ENCODE results near the gene VMO1. TPM values are rescaled to one million over a fixed set of nuclear protein-coding genes. Genes with fewer than 3 reads are reported as not detected.

VMO1 gene
- total RNA-seq, 1 donor from 2014 or later: 0.75 TPM

- Histone ChIP-seq H3K27ac (ENCODE audit: low read depth, low read length) (no peak overlapping the region), H3K36me3 (ENCODE audit: insufficient read depth, low read length) (no peaks in the 10 kb centered on the region), H3K79me2 (ENCODE audit: insufficient read depth, low read length) (no peaks in the 10 kb centered on the region), H3K4me1 (ENCODE audit: insufficient read depth, low read length) (peaks cover 13% of the 10 kb centered on the region), H3K27me3 (ENCODE audit: insufficient read depth, low read length) (peaks cover 47% of the 10 kb centered on the region), H3K9ac (ENCODE audit: low read length) (no peak overlapping the region), H3K9me3 (ENCODE audit: insufficient read depth, low read depth, low read length) (no peaks in the 10 kb centered on the region), H3K4me3 (ENCODE audit: insufficient read depth, low read depth, low read length) (no peak overlapping the region), H3K4me2 (ENCODE audit: low read length) (no peak overlapping the region), H2AFZ (ENCODE audit: low read depth, low read length) (peak overlapping the region; percentile 52), H4K20me1 (ENCODE audit: insufficient read depth, low read length) (no peaks in the 10 kb centered on the region)
- no peaks in the 10 kb centered on the region for H3K4me1 Mint-ChIP-seq (ENCODE audit: low read depth, unreplicated experiment)
- FAIRE-seq (no peak), DNase-seq (ENCODE audit: low read depth) (no peak)
- no peak overlapping the region for H3K4me3 Mint-ChIP-seq (ENCODE audit: unreplicated experiment)
- no peaks in the 10 kb centered on the region for H3K36me3 Mint-ChIP-seq (ENCODE audit: low read depth, unreplicated experiment)
- TF ChIP-seq EZH2 (IDR thresholded peaks at IDR 0.05; ENCODE audit: insufficient read depth, low read length) (no peak), CTCF (IDR thresholded peaks at IDR 0.05; ENCODE audit: insufficient read depth, low read depth, low read length) (no peak)
- H3K9me3 Mint-ChIP-seq (ENCODE audit: unreplicated experiment): no peaks in the 10 kb centered on the region
- peaks cover 38% of the 10 kb centered on the region for H3K27me3 Mint-ChIP-seq (ENCODE audit: low read depth, unreplicated experiment)
- no peak overlapping the region for H3K27ac Mint-ChIP-seq (ENCODE audit: unreplicated experiment)
Measured at GRCh38 chr17:4782652-4783051, 3.5 kb downstream of the VMO1 start.

GRCh38 chr17:4780325-4780955 lies 5.7 kb downstream of the VMO1 start:
- no peak for TF ChIP-seq CTCF (IDR thresholded peaks at IDR 0.05; ENCODE audit: insufficient read depth, low read depth, low read length)
- TF ChIP-seq EZH2 (IDR thresholded peaks at IDR 0.05; ENCODE audit: insufficient read depth, low read length): no peak
- Histone ChIP-seq H2AFZ (ENCODE audit: low read depth, low read length) (no peak overlapping the region), H4K20me1 (ENCODE audit: insufficient read depth, low read length) (no peaks in the 10 kb centered on the region), H3K4me3 (ENCODE audit: insufficient read depth, low read depth, low read length) (no peak overlapping the region), H3K79me2 (ENCODE audit: insufficient read depth, low read length) (no peaks in the 10 kb centered on the region), H3K4me1 (ENCODE audit: insufficient read depth, low read length) (peaks cover 3% of the 10 kb centered on the region), H3K27me3 (ENCODE audit: insufficient read depth, low read length) (peaks cover 35% of the 10 kb centered on the region), H3K27ac (ENCODE audit: low read depth, low read length) (no peak overlapping the region), H3K36me3 (ENCODE audit: insufficient read depth, low read length) (no peaks in the 10 kb centered on the region), H3K9ac (ENCODE audit: low read length) (no peak overlapping the region), H3K4me2 (ENCODE audit: low read length) (no peak overlapping the region), H3K9me3 (ENCODE audit: insufficient read depth, low read depth, low read length) (no peaks in the 10 kb centered on the region)
- Mint-ChIP-seq H3K9me3 (ENCODE audit: unreplicated experiment) (no peaks in the 10 kb centered on the region), H3K27me3 (ENCODE audit: low read depth, unreplicated experiment) (peaks cover 45% of the 10 kb centered on the region), H3K4me1 (ENCODE audit: low read depth, unreplicated experiment) (no peaks in the 10 kb centered on the region), H3K4me3 (ENCODE audit: unreplicated experiment) (no peak overlapping the region), H3K27ac (ENCODE audit: unreplicated experiment) (no peak overlapping the region), H3K36me3 (ENCODE audit: low read depth, unreplicated experiment) (no peaks in the 10 kb centered on the region)
- FAIRE-seq (no peak), DNase-seq (ENCODE audit: low read depth) (no peak)

- H3K4me2 ChIP-seq (ENCODE audit: low read length): no peak overlapping the region
- Mint-ChIP-seq H3K27ac (ENCODE audit: unreplicated experiment) (no peak overlapping the region), H3K36me3 (ENCODE audit: low read depth, unreplicated experiment) (no peaks in the 10 kb centered on the region), H3K9me3 (ENCODE audit: unreplicated experiment) (no peaks in the 10 kb centered on the region), H3K4me3 (ENCODE audit: unreplicated experiment) (no peak overlapping the region), H3K27me3 (ENCODE audit: low read depth, unreplicated experiment) (peaks cover 50% of the 10 kb centered on the region), H3K4me1 (ENCODE audit: low read depth, unreplicated experiment) (no peaks in the 10 kb centered on the region)
- H3K27ac ChIP-seq (ENCODE audit: low read depth, low read length): no peak overlapping the region
- H3K4me1 ChIP-seq (ENCODE audit: insufficient read depth, low read length): no peaks in the 10 kb centered on the region
- H4K20me1 ChIP-seq (ENCODE audit: insufficient read depth, low read length): no peaks in the 10 kb centered on the region
- H3K79me2 ChIP-seq (ENCODE audit: insufficient read depth, low read length): no peaks in the 10 kb centered on the region
- no peaks in the 10 kb centered on the region for H3K9me3 ChIP-seq (ENCODE audit: insufficient read depth, low read depth, low read length)
- H3K36me3 ChIP-seq (ENCODE audit: insufficient read depth, low read length): no peaks in the 10 kb centered on the region
- peaks cover 26% of the 10 kb centered on the region for H3K27me3 ChIP-seq (ENCODE audit: insufficient read depth, low read length)
- FAIRE-seq (no peak), DNase-seq (ENCODE audit: low read depth) (no peak)
- no peak for TF ChIP-seq EZH2 (IDR thresholded peaks at IDR 0.05; ENCODE audit: insufficient read depth, low read length)
- TF ChIP-seq CTCF (IDR thresholded peaks at IDR 0.05; ENCODE audit: insufficient read depth, low read depth, low read length): no peak
- H3K9ac ChIP-seq (ENCODE audit: low read length): no peak overlapping the region
- no peak overlapping the region for H3K4me3 ChIP-seq (ENCODE audit: insufficient read depth, low read depth, low read length)
- H2AFZ ChIP-seq (ENCODE audit: low read depth, low read length): no peak overlapping the region
Measured at GRCh38 chr17:4777969-4778760, 8.0 kb downstream of the VMO1 start.
